Stimulated activated CD4-positive, alpha-beta T cell treated with anti-CD3 and anti-CD28 coated beads, Interleukin-4, amount 100 ng/mL, for 24 hours (primary cell): ENCODE results near the gene NELFCD.
"Not testable (repeated sequence)": the region's sequence is repeated elsewhere in the genome, so short reads cannot be mapped to it uniquely, and the experiment has no call there.

Experiments
- DNase-seq: peaks from one replicate; pipeline ENCODE4 v3.0.0-alpha.2; 2020

Gene NELFCD

GRCh38 chr20:58973866-58974265 lies 7.2 kb upstream of the NELFCD start:
- DNase-seq = no peak

GRCh38 chr20:58975353-58975752 lies 5.7 kb upstream of the NELFCD start:
- DNase-seq = no peak

GRCh38 chr20:58976061-58976730 lies 4.9 kb upstream of the NELFCD start:
- DNase-seq = no peak

GRCh38 chr20:58978351-58979190 lies 2.5 kb upstream of the NELFCD start:
- no peak for DNase-seq

GRCh38 chr20:58981628-58982364 lies 740 bp downstream of the NELFCD start:
- DNase-seq = no peak

- no peak for DNase-seq
These were observed 1.5 kb downstream of the NELFCD start for GRCh38 chr20:58982406-58983114.

GRCh38 chr20:58983115-58983468 lies 2.0 kb downstream of the NELFCD start:
- not testable (repeated sequence) for DNase-seq

GRCh38 chr20:58984691-58985090 lies 3.6 kb downstream of the NELFCD start:
- DNase-seq = no peak

GRCh38 chr20:58985656-58986055 lies 4.6 kb downstream of the NELFCD start:
- no peak for DNase-seq

- no peak for DNase-seq
These were observed 5.4 kb downstream of the NELFCD start for GRCh38 chr20:58986286-58986967.

- no peak for DNase-seq
These were observed 6.0 kb downstream of the NELFCD start for GRCh38 chr20:58986968-58987517.

- no peak for DNase-seq
These were observed 6.9 kb downstream of the NELFCD start for GRCh38 chr20:58987790-58988564.

- no peak for DNase-seq
These were observed 7.5 kb downstream of the NELFCD start for GRCh38 chr20:58988565-58988882.

- no peak for DNase-seq
These were observed 8.1 kb downstream of the NELFCD start for GRCh38 chr20:58989196-58989595.

GRCh38 chr20:58990651-58991445 lies 9.8 kb downstream of the NELFCD start:
- DNase-seq = no peak

GRCh38 chr20:58991715-58992114 lies 10.7 kb downstream of the NELFCD start:
- DNase-seq = no peak

- no peak for DNase-seq
These were observed 11.9 kb downstream of the NELFCD start for GRCh38 chr20:58992911-58993310.

GRCh38 chr20:58993332-58994248 lies 12.5 kb downstream of the NELFCD start:
- DNase-seq = no peak

GRCh38 chr20:58994390-58995159 lies 13.5 kb downstream of the NELFCD start:
- no peak for DNase-seq
